OCI-LY7 (cell line): ENCODE results near the gene SPATA22.

Source experiments
- CTCF ChIP-seq: fragments of 200-600 bp; sonication (generic); conservative IDR thresholded peaks from 2 replicates; pipeline ENCODE4 v1.5.1; 2014; ENCODE audit warnings: mild to moderate bottlenecking, antibody characterized with exemption, low read length, moderate library complexity, mixed read lengths
- EZH2phosphoT487 ChIP-seq: fragments of 200-600 bp; sonication (generic); IDR thresholded peaks from 2 replicates; pipeline ENCODE4 v1.6.1; 2018; ENCODE audit warnings: low read depth, borderline replicate concordance, mild to moderate bottlenecking, mixed run types, antibody characterized with exemption, low read length, moderate library complexity, mixed read lengths

- no peak for TF ChIP-seq CTCF
- no peak for TF ChIP-seq EZH2phosphoT487
Measured at GRCh38 chr17:3502466-3502865, 30.8 kb upstream of the SPATA22 start.
